Measurements from ENCODE around the gene INSRR.

The INSRR gene

GRCh38 chr1:156875341-156875615 is 16.4 kb upstream of the INSRR start:
- no peak for DNase-seq (ENCODE audit: low read depth in 2 of 2, low spot score in 1 of 2)

GRCh38 chr1:156874572-156875340 is 15.8 kb upstream of the INSRR start:
- no peak for DNase-seq (ENCODE audit: low read depth in 2 of 2, low spot score in 1 of 2)

GRCh38 chr1:156874142-156874541 is 15.2 kb upstream of the INSRR start:
- DNase-seq (ENCODE audit: low read depth in 2 of 2, low spot score in 1 of 2): no peak

- no peak for DNase-seq (ENCODE audit: low read depth in 2 of 2, low spot score in 1 of 2)
Measured at GRCh38 chr1:156873659-156874058, 14.7 kb upstream of the INSRR start.

GRCh38 chr1:156869455-156869854 is 10.5 kb upstream of the INSRR start:
- DNase-seq (ENCODE audit: low read depth in 2 of 2, low spot score in 1 of 2): no peak

GRCh38 chr1:156868341-156868740 is 9.4 kb upstream of the INSRR start:
- no peak for DNase-seq (ENCODE audit: low read depth in 2 of 2, low spot score in 1 of 2)

- DNase-seq (ENCODE audit: low read depth in 2 of 2, low spot score in 1 of 2): no peak
Measured at GRCh38 chr1:156866249-156866909, 7.5 kb upstream of the INSRR start.

- DNase-seq (ENCODE audit: low read depth in 2 of 2, low spot score in 1 of 2): no peak
Measured at GRCh38 chr1:156865865-156866248, 6.9 kb upstream of the INSRR start.

- DNase-seq (ENCODE audit: low read depth in 2 of 2, low spot score in 1 of 2): no peak
Measured at GRCh38 chr1:156865258-156865657, 6.3 kb upstream of the INSRR start.

- no peak for DNase-seq (ENCODE audit: low read depth in 2 of 2, low spot score in 1 of 2)
Measured at GRCh38 chr1:156864796-156865195, 5.9 kb upstream of the INSRR start.

GRCh38 chr1:156863631-156864030 is 4.7 kb upstream of the INSRR start:
- DNase-seq (ENCODE audit: low read depth in 2 of 2, low spot score in 1 of 2): no peak

- no peak for DNase-seq (ENCODE audit: low read depth in 2 of 2, low spot score in 1 of 2)
Measured at GRCh38 chr1:156862997-156863599, 4.2 kb upstream of the INSRR start.

GRCh38 chr1:156862584-156862983 is 3.7 kb upstream of the INSRR start:
- DNase-seq (ENCODE audit: low read depth in 2 of 2, low spot score in 1 of 2): no peak

- DNase-seq (ENCODE audit: low read depth in 2 of 2, low spot score in 1 of 2): no peak
Measured at GRCh38 chr1:156860628-156861423, 1.9 kb upstream of the INSRR start, which contains the start of gene NTRK1. Gene NTRK1 (plus strand): TSS chr1:156860865. CDS start chr1:156860935, 70 bp downstream.

- no peak for DNase-seq (ENCODE audit: low read depth in 2 of 2, low spot score in 1 of 2)
Measured at GRCh38 chr1:156860113-156860627, 1.3 kb upstream of the INSRR start.

GRCh38 chr1:156859523-156860112 is 701 bp upstream of the INSRR start:
- DNase-seq (ENCODE audit: low read depth in 2 of 2, low spot score in 1 of 2): no peak

- DNase-seq (ENCODE audit: low read depth in 2 of 2, low spot score in 1 of 2): no peak
Measured at GRCh38 chr1:156858555-156858956, 361 bp downstream of the INSRR start.

GRCh38 chr1:156857532-156857931 is 1.4 kb downstream of the INSRR start:
- DNase-seq (ENCODE audit: low read depth in 2 of 2, low spot score in 1 of 2): no peak

- DNase-seq (ENCODE audit: low read depth in 2 of 2, low spot score in 1 of 2): no peak
Measured at GRCh38 chr1:156856282-156856785, 2.6 kb downstream of the INSRR start.

- DNase-seq (ENCODE audit: low read depth in 2 of 2, low spot score in 1 of 2): no peak
Measured at GRCh38 chr1:156854634-156855033, 4.3 kb downstream of the INSRR start.

- no peak for DNase-seq (ENCODE audit: low read depth in 2 of 2, low spot score in 1 of 2)
Measured at GRCh38 chr1:156853761-156854160, 5.2 kb downstream of the INSRR start.

Measured in stimulated activated CD8-positive, alpha-beta memory T cell treated with anti-CD3 and anti-CD28 coated beads, Interleukin-4, amount 100 ng/mL, for 4 hours (primary cell).